ENCODE results near the gene VPS33A. TPM values are rescaled to one million over a fixed set of nuclear protein-coding genes. Genes with fewer than 3 reads are reported as not detected.

The VPS33A gene
- total and polyA plus RNA-seq, 4 donors = 6.4 to 14.9 (median 10.0) TPM

DNA sequence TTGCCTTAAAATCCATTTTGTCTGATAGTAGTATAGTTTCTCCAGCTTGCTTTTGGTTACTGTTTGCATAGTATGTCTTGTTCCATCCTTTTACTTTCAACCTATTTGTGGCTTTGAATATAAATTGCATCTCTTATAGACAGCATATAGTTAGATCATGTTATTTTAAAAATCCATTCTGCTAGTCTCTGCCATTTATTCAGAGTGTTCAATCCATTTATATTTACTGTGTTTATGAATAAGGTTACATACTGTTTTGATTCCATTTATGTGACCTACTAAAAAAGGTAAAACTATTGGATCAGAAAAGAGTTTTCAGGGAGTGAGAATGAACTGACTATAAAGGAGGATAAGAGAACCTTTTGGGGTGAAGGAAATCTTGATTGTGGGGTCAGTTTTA is 29.6 kb upstream of the VPS33A start:
- H3K4me3 ChIP-seq (ENCODE audit: low read depth in 1 of 3, low read length in 3 of 3) = no peak overlapping the region
- H3K9ac ChIP-seq (ENCODE audit: low read depth in 1 of 2, low read length in 2 of 2) = no peak overlapping the region
- H3K9me3 ChIP-seq (ENCODE audit: control insufficient read depth in 4 of 4, low read length in 3 of 4) = no peaks in the 10 kb centered on the region
- no peak overlapping the region for H3K27ac ChIP-seq (ENCODE audit: low read depth in 1 of 2, low read length in 2 of 2)
- H3K36me3 ChIP-seq (ENCODE audit: control insufficient read depth in 4 of 4, insufficient read depth in 3 of 4, low read depth in 1 of 4, low read length in 3 of 4) = peaks cover 6 to 45% (median 28%) of the 10 kb centered on the region in 4 donors
- H3K4me1 ChIP-seq (ENCODE audit: control insufficient read depth in 4 of 4, insufficient read depth in 4 of 4, low read length in 3 of 4) = no peaks in the 10 kb centered on the region
- H3K27me3 ChIP-seq (ENCODE audit: control insufficient read depth in 4 of 4, insufficient read depth in 4 of 4, low read length in 3 of 4) = no peaks in the 10 kb centered on the region
- TF ChIP-seq HNF4G (IDR thresholded peaks at IDR 0.05) = no peak
- no peak for TF ChIP-seq JUND (IDR thresholded peaks at IDR 0.05)
- no peak for TF ChIP-seq RXRA (IDR thresholded peaks at IDR 0.05)
- no peak for TF ChIP-seq GABPA (IDR thresholded peaks at IDR 0.05 in 1 of 2, conservative IDR thresholded peaks at IDR 0.05 in 1 of 2)
- DNase-seq (ENCODE audit: low spot score) = no peak

DNA sequence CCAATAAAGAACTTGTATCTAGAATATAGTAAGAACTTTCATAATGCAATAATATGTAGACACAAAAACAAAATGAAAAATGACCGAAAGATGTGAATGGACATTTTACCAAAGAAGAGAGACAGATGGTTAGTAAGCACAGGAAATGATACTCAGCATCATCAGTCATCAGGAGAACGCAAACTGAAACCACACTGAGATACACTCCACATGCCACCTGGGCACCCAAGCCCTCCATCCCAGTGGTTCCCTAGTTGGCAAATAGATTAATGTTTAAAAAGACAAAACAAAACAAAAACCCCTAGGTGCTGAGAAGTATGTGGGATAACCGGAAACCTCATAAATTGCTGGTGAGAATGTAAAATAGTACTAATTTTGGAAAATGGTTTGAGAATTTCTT is 26.8 kb upstream of the VPS33A start:
- TF ChIP-seq GABPA (IDR thresholded peaks at IDR 0.05 in 1 of 2, conservative IDR thresholded peaks at IDR 0.05 in 1 of 2) (no peak), FOXA1 (IDR thresholded peaks at IDR 0.05) (no peak), RXRA (IDR thresholded peaks at IDR 0.05) (no peak), YY1 (IDR thresholded peaks at IDR 0.05) (no peak)
- TF ChIP-seq, protein P1, sequence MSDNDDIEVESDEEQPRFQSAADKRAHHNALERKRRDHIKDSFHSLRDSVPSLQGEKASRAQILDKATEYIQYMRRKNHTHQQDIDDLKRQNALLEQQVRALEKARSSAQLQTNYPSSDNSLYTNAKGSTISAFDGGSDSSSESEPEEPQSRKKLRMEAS (IDR thresholded peaks at IDR 0.05) = no peak
- TF ChIP-seq, protein P2, sequence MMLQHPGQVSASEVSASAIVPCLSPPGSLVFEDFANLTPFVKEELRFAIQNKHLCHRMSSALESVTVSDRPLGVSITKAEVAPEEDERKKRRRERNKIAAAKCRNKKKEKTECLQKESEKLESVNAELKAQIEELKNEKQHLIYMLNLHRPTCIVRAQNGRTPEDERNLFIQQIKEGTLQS (IDR thresholded peaks at IDR 0.05) = no peak
- Histone ChIP-seq H3K36me3 (ENCODE audit: control insufficient read depth in 4 of 4, insufficient read depth in 3 of 4, low read depth in 1 of 4, low read length in 3 of 4) (peaks cover 5 to 36% (median 24%) of the 10 kb centered on the region in 4 donors), H3K9me3 (ENCODE audit: control insufficient read depth in 4 of 4, low read length in 3 of 4) (no peaks in the 10 kb centered on the region), H3K4me1 (ENCODE audit: control insufficient read depth in 4 of 4, insufficient read depth in 4 of 4, low read length in 3 of 4) (no peaks in the 10 kb centered on the region), H3K9ac (ENCODE audit: low read depth in 1 of 2, low read length in 2 of 2) (no peak overlapping the region), H3K4me3 (ENCODE audit: low read depth in 1 of 3, low read length in 3 of 3) (no peak overlapping the region), H3K27me3 (ENCODE audit: control insufficient read depth in 4 of 4, insufficient read depth in 4 of 4, low read length in 3 of 4) (no peaks in the 10 kb centered on the region), H3K27ac (ENCODE audit: low read depth in 1 of 2, low read length in 2 of 2) (no peak overlapping the region)
- no peak for DNase-seq (ENCODE audit: low spot score)
- 95% methylated on average over 3 of the region's 3 CpGs for WGBS

DNA sequence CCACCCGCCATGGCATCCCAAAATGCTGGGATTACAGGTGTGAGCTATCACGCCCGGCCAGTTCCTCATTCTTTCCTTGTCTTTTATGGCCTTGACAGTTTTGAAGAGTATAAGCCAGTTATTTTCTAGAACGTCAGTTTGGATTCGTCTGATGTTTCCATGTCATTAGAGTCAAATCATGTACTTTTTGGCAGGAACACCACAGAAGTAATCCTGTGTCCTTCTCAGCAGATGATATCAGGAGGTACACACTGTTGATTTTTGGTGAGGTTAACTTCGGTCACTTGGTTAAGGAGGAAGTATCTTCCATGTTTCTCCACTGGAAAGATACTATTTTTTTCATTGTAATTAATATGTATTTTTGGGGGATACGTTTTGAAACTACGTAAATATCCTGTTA is 25.1 kb upstream of the VPS33A start:
- Histone ChIP-seq H3K36me3 (ENCODE audit: control insufficient read depth in 4 of 4, insufficient read depth in 3 of 4, low read depth in 1 of 4, low read length in 3 of 4) (peaks cover 4 to 30% (median 18%) of the 10 kb centered on the region in 4 donors), H3K27ac (ENCODE audit: low read depth in 1 of 2, low read length in 2 of 2) (no peak overlapping the region), H3K4me1 (ENCODE audit: control insufficient read depth in 4 of 4, insufficient read depth in 4 of 4, low read length in 3 of 4) (no peaks in the 10 kb centered on the region), H3K9me3 (ENCODE audit: control insufficient read depth in 4 of 4, low read length in 3 of 4) (no peaks in the 10 kb centered on the region), H3K9ac (ENCODE audit: low read depth in 1 of 2, low read length in 2 of 2) (no peak overlapping the region), H3K4me3 (ENCODE audit: low read depth in 1 of 3, low read length in 3 of 3) (no peak overlapping the region), H3K27me3 (ENCODE audit: control insufficient read depth in 4 of 4, insufficient read depth in 4 of 4, low read length in 3 of 4) (no peaks in the 10 kb centered on the region)
- 97% methylated on average over 8 of the region's 8 CpGs for WGBS
- no peak for TF ChIP-seq RXRA (IDR thresholded peaks at IDR 0.05)
- no peak for TF ChIP-seq FOXA1 (IDR thresholded peaks at IDR 0.05)
- TF ChIP-seq EGR1 (IDR thresholded peaks at IDR 0.05; ENCODE audit: low read depth in 2 of 2) = no peak
- TF ChIP-seq HNF4G (IDR thresholded peaks at IDR 0.05) = no peak
- no peak for TF ChIP-seq GABPA (IDR thresholded peaks at IDR 0.05 in 1 of 2, conservative IDR thresholded peaks at IDR 0.05 in 1 of 2)
- no peak for TF ChIP-seq YY1 (IDR thresholded peaks at IDR 0.05)
- no peak for TF ChIP-seq HNF4A (conservative IDR thresholded peaks at IDR 0.05)
- TF ChIP-seq, protein P1 (IDR thresholded peaks at IDR 0.05) = no peak
- TF ChIP-seq, protein P3, sequence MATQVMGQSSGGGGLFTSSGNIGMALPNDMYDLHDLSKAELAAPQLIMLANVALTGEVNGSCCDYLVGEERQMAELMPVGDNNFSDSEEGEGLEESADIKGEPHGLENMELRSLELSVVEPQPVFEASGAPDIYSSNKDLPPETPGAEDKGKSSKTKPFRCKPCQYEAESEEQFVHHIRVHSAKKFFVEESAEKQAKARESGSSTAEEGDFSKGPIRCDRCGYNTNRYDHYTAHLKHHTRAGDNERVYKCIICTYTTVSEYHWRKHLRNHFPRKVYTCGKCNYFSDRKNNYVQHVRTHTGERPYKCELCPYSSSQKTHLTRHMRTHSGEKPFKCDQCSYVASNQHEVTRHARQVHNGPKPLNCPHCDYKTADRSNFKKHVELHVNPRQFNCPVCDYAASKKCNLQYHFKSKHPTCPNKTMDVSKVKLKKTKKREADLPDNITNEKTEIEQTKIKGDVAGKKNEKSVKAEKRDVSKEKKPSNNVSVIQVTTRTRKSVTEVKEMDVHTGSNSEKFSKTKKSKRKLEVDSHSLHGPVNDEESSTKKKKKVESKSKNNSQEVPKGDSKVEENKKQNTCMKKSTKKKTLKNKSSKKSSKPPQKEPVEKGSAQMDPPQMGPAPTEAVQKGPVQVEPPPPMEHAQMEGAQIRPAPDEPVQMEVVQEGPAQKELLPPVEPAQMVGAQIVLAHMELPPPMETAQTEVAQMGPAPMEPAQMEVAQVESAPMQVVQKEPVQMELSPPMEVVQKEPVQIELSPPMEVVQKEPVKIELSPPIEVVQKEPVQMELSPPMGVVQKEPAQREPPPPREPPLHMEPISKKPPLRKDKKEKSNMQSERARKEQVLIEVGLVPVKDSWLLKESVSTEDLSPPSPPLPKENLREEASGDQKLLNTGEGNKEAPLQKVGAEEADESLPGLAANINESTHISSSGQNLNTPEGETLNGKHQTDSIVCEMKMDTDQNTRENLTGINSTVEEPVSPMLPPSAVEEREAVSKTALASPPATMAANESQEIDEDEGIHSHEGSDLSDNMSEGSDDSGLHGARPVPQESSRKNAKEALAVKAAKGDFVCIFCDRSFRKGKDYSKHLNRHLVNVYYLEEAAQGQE (IDR thresholded peaks at IDR 0.05) = no peak
- TF ChIP-seq JUND (IDR thresholded peaks at IDR 0.05) = no peak
- no peak for DNase-seq (ENCODE audit: low spot score)
